CD4-positive, alpha-beta T cell treated with Interleukin-15 for 4 hours (primary cell): ENCODE results near the gene CTLA4.

ENCODE experiments used
- DNase-seq: peaks from one replicate; pipeline ENCODE4 v3.0.0-alpha.2; 2020; ENCODE audit warnings: low spot score

Gene CTLA4

DNA sequence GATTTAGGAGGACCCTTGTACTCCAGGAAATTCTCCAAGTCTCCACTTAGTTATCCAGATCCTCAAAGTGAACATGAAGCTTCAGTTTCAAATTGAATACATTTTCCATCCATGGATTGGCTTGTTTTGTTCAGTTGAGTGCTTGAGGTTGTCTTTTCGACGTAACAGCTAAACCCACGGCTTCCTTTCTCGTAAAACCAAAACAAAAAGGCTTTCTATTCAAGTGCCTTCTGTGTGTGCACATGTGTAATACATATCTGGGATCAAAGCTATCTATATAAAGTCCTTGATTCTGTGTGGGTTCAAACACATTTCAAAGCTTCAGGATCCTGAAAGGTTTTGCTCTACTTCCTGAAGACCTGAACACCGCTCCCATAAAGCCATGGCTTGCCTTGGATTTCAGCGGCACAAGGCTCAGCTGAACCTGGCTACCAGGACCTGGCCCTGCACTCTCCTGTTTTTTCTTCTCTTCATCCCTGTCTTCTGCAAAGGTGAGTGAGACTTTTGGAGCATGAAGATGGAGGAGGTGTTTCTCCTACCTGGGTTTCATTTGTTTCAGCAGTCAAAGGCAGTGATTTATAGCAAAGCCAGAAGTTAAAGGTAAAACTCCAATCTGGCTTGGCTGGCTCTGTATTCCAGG, at the start of gene CTLA4:
CTLA4 (plus strand) TSS at position 211 of the 640 bp plus-strand sequence; CDS start at position 383, 172 bp downstream.
- DNase-seq: peak; percentile 61

DNA sequence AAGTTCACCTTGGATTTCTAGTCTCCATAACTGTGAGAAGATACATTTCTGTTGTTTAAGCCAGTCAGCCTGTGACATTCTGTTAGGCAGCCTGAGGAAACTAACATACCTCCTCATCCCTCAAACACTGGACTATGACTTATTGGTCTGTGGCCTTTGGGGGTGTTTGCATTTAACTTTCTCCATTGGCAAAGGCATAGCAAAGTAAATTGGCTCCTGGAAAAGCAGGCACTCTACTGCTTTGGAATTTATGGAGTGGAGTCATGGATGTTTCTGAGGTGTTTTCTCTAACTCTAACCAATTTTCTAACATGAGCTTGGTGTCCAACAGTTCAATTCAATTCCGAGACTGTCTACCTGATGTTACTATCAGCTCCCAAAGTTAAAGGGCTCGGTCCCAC, 48.9 kb upstream of the CTLA4 start:
- no peak for DNase-seq

DNA sequence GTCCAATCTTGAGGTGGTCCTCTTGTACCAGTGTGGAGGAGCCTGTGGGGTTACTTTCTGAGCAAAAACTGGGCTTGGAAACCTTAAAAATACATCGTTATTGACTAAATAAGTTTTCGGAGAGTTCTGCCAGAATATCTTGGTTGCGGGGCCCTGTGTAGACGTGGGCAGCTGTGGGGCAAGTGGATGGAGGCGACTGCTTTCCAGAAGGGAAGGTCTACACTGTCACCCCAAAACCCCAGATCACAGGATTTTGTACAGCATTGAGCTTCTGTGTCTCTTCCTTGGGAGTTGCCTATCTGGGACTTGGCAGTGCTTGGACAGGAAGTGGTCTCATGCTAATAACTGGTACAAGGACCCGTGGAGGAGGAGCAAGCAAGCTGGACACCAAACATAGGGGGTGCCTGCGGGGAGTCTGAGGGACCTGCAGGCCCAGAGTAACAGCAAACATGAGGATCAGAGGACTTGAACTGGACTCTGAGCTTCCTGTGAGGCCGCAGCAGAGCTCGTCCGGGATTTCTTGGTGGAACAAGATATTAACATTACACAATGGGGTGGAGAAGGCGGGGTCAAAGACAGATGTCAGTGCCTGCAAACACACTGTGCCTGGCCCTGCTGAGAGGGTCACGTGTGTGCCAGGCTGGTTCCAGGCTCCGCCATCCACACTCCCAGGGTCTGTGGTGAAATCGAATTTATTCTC, 48.0 kb upstream of the CTLA4 start:
- DNase-seq: no peak

DNA sequence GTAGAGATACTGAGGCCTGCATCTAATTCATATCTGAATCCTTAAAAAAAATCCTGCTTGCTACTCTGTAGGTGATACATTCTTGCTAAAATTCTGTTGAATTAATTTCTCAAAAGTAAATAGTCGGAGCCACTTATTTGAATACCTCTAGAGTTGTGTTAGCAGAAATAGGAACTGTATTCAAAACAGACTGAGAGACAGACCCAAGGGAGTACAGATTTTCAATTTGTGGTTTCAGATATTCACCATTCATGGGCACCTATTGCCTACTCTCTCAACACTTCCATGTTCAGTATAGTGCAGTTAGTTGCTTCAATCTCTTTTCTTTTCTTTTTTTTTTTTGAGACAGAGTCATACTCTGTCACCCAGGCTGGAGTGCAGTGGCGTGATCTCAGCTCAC, 46.6 kb upstream of the CTLA4 start:
- no peak for DNase-seq

DNA sequence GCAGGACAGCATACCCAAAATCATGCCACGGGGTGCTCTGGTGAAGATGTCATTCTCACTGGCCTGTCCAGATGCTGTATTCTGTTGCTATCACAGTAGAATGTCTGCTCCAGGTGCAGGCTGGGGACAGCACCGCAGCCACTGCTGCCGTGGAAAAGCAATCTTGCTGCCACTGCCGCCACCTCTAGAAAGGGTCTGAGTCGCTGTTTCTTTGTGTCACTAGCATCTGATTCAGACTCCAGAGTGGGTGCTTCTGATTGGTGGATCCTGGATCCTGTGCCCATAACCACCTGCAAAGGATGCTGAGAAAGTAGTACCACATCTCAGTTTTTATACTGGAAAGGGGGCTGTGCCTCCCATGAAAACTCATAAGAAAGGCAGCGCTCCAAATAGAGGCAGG, 45.3 kb upstream of the CTLA4 start:
- DNase-seq: no peak

DNA sequence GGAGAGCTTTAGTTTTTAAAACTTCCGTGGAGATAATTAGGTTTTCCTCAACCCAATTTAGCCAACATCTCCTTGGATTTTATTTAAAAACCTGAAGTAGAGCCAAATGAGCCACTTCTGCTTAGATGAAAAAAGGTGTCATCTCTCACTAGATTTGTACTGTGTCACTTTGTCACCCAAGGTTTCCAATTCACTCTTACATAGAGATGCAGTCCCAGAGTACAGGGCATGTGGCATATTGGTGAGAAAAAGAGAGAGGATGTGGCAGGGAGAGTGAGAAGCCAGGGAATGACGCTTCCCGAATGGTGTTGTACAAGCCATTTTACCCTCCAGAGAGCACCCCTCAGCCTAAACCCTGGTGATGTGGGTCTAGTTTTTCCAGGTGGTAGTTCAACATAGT, 44.4 kb upstream of the CTLA4 start:
- DNase-seq: no peak

DNA sequence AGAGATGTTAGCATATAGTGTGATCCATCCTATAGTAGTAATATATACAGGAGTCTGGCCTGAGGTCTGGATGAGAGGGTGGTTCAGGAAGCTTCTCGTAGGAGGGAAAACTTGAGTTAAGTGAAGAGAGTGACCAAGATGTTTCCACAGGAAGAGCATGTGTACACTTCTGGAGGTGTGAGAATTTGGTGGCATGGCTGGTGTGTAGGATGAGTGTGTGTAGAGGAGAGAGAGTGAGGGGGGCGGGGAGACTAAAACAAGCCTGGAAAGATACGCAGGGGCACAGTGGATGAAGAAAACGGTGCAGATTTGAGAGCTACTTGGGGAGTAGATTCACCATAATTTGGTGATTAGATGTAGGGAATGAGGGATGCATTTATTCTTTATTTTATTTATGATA, 43.5 kb upstream of the CTLA4 start:
- no peak for DNase-seq

DNA sequence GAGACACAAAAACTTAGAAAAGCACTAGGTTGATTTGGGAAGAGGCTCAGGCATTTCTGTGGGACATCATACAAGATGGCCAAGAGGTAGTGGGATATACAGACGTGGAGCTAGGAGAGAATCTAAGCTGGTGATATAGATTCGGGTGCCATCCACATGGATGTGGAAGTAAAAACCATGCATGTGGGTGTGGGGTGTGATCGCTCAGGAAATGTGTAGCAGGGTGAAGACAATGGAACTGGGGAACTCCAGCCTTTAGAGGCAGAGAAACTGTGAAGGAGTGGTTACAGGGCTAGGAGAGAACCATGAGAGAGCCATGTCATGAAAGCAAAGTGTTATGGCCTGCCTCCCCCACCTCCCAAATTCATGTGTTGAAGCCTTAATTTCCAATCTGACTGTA, 43.0 kb upstream of the CTLA4 start:
- DNase-seq: no peak

DNA sequence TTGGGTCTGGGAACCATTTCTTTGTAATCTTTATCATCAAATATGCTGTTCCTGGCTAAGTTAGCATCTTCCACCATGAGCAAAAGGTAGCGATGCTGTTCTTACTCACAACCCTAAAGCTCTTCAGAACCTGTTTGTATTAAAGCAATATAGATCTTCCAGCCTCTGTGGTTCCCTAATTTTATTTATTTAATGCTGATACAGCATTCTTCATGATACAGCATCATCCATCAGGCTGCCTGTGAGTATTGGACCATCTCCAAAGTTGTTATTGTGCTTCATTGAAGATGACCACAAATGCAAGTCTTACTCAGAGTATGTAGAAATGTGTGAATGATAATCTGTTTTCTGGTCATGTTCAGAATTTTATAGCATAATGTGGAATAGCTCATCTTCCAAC, 40.9 kb upstream of the CTLA4 start:
- no peak for DNase-seq

DNA sequence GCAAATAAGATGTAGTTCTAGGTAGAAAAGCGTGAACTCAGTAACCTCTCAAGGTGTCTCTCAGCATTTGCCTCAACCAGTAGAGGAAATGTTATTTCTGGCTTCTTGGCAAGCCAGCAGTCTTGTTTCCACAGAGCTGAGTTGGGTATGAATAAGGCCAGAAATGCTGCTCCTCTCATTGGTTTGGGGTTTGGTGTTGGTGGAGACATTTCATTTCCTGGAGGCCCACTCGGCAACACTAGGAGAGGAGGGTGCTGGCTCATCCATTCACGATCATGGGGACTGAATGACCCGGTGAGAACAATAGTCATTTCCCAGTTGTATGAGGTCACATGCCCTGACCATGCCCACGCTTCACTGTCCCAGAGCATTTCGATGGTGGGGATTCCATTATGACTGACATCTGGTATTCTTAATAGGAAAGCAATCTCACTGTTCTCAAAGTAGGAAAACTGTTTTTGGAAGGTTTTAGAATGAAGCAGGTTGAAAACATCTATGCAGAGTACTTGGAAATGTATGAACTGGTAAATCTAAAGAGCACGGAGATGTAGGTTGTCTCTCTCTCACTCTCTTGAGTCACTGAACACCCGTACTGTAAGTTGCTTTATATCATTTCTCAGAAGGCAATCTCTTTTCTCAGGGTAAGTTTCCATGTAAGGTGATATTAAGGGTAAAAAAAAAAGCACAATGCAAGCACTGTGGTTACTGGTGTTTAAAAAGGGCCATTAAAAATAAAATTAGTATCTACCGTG, 37.1 kb upstream of the CTLA4 start:
- DNase-seq: peak; percentile 37

DNA sequence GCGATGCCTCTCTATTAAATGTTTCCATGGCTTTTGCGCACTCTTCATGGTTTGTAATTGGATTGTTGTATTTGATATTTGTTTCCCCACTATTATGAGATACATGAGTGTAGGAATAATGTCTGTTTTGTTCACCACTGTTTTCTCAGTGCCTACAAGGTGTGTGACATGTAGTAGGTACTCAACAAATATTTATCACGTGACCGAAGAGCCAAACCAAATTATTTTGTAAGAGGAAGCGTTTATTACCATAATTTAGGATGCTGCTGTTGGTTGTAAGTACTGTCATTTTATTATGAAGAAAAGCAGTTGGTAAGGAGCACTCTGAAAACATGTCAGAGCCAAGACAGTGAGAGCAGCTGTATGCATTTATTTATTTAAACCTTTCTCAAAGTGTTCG, 32.2 kb upstream of the CTLA4 start:
- no peak for DNase-seq

DNA sequence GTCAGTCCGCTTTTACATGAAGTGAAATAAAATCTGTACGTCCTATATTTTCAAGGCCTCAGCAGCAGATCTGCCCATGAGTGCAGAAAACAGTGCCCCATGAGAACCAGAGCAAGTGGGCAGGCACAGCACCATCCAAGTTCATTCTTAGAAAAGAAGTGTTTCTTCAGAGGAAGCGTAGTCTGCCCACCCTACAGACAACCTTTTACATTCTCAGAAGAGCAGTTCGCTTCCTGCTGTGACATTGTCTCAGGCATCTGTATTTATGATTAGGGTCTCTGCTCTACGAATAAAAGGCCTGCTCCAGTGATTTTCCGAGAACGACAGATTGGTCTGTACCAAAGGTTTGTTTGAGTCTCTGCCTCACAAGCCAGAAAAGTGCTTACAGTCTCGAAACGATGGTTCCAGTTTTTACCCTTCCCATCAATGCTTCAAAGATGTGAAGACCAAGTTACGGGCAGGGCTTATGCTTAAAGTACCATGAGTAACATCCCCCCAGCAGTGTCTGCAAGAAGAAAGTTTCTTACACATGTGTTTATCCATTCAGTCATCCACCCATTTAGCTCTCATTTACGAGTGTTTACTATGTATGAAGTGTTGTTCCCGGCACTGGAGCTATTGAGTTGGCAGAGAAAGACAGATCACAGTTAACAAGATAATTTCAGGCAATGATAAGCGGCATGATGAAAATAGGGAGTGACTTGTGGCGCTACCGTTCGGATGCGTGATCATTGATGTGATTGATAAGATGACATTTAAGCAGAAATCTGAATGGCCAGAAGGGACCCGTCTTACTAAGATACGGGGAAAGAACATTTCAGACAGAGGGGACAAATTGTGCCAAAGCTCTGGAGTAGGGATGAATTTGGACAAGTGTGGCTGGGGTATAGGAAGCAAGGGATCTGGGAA, 31.4 kb upstream of the CTLA4 start:
- DNase-seq: peak; percentile 25

DNA sequence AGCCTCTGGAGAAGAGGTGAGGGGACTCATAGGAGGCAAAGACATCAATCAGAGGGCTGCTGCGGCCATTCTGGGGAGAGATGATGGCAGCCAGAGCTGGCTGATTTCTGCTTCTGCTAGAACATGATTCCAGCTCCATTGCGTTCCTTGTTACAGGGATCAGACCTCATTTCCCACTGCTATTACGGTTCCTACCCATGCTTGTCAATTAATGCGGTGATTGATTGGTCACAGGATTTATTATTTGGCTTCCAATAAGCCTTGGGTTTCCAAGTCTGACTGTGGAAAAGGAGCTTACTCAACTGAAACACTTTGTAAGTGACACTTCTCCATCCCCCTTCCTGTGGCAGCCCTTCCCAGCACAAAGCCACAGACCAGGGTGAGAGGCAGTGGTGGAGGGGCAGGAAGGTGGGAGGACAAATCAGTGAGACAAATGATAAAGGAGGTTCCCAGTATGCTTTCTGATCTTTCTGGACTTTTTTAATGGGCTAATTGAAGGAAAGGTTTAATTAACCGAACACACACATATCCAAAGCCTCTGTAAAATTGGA, 26.8 kb upstream of the CTLA4 start:
- no peak for DNase-seq

DNA sequence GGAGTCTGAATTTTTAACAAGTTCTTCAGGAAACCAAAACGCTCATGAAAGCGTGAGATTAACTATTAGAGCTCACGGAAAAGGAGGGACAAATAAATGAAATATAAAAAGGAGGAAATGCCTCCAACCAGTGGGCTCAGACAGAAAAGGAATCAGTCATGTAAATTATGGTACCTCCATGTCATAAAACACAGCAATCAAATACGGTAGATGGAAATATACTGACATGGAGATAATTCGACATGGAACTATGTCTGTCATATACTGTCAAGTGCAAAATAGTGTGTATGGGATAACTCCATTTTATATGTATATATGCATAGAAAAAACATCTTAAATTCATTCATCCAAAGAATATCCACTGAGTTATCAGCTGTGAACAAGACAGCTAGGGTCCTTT, 25.9 kb upstream of the CTLA4 start:
- no peak for DNase-seq

DNA sequence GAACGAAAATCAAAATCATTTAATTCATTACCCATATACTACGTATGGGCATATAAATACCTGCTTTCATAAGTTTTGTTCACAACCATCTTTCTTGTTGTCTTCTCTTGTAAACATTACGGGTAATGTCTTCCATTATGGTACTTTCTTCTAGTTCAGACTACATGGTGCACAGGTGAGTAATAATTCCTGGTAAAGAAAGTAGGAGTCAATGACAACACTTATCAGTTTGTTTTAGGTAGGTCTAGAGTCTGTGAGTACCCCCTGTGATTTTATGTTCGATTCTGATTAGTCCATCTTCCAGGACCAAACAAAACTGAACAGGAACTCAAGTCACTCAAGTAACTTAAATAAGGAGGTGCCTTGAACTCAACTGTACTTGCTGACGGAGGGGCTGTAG, 25.2 kb upstream of the CTLA4 start:
- no peak for DNase-seq

DNA sequence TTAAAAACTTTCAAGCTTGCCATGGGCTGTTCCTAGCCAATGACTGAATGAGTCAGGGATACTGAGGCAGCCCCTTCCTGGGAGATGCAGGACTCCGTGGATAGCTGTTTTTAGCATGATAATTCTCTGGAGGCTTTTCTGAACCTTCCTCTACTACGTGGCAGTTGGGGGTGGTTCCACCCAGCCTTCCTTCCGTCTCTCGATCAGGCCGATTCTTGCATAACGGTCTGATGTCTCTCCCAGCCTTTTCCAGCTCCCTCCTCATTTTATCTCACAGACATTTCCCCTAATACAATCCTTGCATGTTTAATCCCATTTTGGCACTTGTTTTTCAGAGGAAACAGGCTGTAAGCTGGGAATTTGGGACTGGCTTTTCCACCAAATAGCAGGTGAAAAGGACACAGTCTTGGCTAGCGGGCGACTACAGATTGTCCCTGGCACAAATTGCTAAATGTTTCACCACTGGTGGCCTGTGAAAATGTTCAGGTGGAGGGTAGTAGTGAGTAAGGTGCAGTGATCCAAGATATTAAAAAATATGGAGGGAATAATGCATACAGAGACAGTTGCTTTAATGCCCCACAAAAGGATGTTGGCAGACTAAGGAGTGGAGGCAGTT, 21.0 kb upstream of the CTLA4 start:
- DNase-seq: no peak

DNA sequence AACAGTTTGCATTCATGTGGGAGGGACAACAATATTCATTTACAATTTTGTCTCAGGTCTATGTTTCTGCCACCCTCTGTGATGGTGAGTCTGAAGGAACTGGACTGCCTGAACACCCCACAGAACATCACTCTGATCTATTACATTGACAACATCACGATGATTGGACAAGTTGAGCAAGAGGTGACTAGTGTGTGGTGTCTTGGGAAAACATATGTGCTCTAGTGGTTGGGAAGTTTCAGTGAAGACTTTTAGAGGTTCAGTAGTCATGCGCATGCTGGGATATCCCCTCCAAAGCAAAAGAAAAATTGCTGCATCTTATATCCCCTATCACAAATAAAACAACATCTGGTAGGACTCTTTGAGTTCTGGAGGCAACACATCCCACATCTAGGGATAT, 18.6 kb upstream of the CTLA4 start:
- DNase-seq: no peak

DNA sequence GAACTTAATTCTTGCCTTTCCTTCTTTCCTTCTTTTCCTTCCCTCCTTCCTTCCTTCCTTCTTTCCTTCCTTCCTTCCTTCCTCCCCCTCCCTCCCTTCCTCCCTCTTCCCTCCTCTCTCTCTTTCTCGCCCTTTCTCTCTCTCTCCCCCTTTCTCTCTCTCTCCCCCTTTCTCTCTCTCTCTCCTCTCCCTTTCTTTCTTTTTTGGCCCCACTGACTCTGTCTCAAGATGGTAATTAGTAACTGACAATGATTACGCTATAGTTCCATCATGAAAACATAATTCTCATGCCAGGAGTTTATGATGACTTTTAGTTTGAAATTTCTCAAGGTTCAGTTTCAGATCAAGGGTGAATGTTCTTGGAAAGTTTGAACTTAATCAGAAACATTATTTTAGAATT, 14.8 kb upstream of the CTLA4 start:
- DNase-seq: no peak

DNA sequence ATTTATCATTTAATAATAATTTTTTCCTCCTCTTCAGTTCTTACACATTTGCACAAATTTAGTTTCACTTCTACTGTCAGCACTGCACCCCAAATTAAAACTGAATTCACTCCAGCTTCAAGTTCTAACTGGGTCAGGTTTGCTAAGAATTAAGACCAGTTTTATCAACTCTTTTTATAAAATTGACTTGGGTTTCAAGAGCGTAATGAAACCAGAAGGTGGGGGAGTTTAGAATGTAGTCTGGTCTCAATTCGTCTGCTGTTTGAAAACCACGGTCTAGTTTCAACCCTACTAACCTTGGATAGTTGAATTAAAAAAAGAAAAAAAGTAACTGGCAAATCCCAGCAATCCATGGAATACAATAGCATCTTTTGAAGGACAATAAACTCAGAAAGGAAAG, 14.3 kb upstream of the CTLA4 start:
- DNase-seq: no peak

DNA sequence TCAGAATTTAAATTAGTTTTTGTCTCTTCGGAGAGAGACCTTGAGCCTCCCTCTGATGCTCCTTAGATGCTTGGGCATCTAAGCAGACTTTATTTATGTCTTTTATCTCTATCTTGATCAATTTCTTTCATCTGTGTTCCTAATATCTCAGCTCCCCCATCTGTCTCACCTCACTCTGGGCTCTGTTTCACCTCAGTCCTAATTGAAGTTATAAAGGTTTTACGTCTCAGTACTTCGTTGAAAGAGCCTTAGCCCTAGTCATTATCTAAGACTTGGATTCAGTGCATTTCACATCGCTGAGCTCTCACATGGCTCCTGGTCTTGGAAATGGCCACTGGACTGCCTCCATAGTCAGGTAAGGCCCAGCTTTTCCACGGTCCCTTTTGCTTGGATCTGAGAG, 13.8 kb upstream of the CTLA4 start:
- DNase-seq: no peak

DNA sequence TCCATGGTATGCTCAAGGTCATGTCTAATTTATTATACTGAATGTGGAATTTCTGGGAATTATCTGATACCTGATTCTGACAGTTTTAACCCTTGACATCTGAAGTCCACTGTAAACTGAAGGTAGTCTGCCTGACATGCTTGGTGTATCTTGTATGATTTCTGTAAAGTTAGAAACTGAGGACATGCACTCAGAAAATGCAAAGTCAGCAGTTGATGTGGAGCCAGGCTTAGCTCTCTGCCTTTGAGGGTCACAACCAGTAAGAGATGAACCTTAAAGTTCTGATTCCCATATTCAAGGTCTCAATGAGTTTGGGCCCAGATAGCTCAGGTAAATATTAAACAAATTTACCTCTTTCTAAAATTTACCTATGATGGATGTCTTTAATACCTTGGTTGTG, 12.3 kb upstream of the CTLA4 start:
- DNase-seq: no peak

DNA sequence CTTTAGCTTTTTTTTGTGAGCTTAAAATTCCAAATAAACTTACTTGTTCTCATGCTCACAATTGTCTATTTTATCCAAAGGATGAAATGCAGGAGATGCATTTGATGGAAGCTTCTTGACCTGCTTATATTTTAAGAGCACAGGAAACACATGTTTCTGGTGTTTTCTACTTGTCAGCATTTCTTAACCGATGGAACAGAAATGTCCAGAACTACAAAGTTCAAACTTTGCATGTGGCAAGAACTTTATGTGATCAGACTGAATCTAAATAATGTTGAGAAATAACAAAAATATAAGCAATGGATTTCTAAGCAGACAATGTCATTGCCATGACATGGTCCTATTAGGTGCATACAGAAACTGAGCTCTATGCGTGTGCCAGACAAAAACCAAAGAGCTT, 9.9 kb upstream of the CTLA4 start:
- DNase-seq: no peak
